HepG2 (cell line): ENCODE results near the gene NELFCD.

Source experiments
- ATF6 ChIP-seq: sonication (generic); formaldehyde crosslinking; conservative IDR thresholded peaks from 2 replicates; pipeline ENCODE4 v1.4.0; 2020; ENCODE audit warnings: missing genetic modification reagents
- SNRNP70 ChIP-seq: fragments of 200-400 bp; formaldehyde crosslinking; IDR thresholded peaks from 2 replicates; pipeline ENCODE4 v1.6.1; 2017; ENCODE audit warnings: mild to moderate bottlenecking, low read depth, low read length, moderate library complexity
- ZNF513 ChIP-seq: sonication (generic); formaldehyde crosslinking; conservative IDR thresholded peaks from 2 replicates; pipeline ENCODE4 v1.5.0; 2020; ENCODE audit warnings: missing genetic modification reagents

DNA sequence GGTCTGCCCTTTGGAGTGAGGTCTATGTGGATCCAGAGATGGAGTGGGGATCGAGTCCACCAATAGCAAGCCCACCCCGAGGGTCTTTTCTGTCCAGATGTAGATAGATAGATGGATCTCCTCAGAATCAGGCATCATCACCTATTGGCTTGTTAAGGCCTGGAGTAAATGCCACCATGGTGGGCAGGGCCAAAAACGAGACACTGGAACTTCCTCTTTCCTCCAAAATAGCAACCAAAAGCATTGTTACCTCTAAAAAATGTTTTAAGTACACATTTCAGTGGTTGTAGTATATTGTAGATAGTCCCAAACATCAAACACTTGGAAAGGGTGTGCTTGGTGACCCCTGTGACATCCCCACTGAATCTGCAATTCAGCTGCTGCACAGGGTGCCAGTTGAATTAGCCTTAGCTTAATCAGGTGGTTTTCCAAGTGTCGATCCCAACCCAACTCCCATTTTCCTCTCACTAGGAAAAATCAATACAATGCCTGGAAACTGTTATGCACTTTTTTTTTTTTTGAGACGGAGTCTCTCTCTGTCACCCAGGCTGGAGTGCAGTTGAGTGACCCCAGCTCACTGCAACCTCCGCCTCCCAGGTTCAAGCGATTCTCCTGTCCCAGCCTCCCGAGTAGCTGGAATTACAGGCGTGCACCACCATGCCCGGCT, 35.0 kb upstream of the NELFCD start:
- TF ChIP-seq ATF6 (CRISPR knock-in tag) (no peak), SNRNP70 (no peak), ZNF513 (no peak)
